Melanocyte of skin (primary cell): ENCODE measurements around the gene FAM3B. TPM values are rescaled to one million over a fixed set of nuclear protein-coding genes. Genes with fewer than 3 reads are reported as not detected.

Experiments
- total RNA-seq, 2 donors: library from RNA; depleted of rRNA; stranded (reverse); fragments of >200 nt; gene quantifications; 2 replicates each; pipeline ENCODE4 v1.2.3, GENCODE V29; 2012

The FAM3B gene, protein sequence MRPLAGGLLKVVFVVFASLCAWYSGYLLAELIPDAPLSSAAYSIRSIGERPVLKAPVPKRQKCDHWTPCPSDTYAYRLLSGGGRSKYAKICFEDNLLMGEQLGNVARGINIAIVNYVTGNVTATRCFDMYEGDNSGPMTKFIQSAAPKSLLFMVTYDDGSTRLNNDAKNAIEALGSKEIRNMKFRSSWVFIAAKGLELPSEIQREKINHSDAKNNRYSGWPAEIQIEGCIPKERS
- total RNA-seq = not detected

GRCh38 chr21:41316200-41317062 is at the start of gene FAM3B:
Gene FAM3B, plus strand, starts transcription at chr21:41316801. Its CDS starts 79 bp downstream, at chr21:41316880.

GRCh38 chr21:41361786-41362604 is 45.4 kb downstream of the FAM3B start, which contains the start of gene MX2:
Gene MX2, plus strand, starts transcription at chr21:41362027. Its CDS starts 14,880 bp downstream, at chr21:41376907.

Other genes with a start within 250 kb of the FAM3B start
- gene BACE2, start 148.6 kb upstream of the FAM3B start, total RNA-seq = 100 to 1,000 TPM; 226 to 262 TPM
- 100 to 1,000 TPM; 182 to 303 TPM for gene MX2, start 45.2 kb downstream of the FAM3B start, total RNA-seq
- 1,000 to 10,000 TPM; 1,579 to 1,825 TPM for gene MX1, start 109.4 kb downstream of the FAM3B start, total RNA-seq
- under 1 TPM in 1 of 2 donors, not detected in 1; 0.34 TPM for gene TMPRSS2, start 191.4 kb downstream of the FAM3B start, total RNA-seq